Measurements from ENCODE around the gene FEN1. TPM values are rescaled to one million over a fixed set of nuclear protein-coding genes. Genes with fewer than 3 reads are reported as not detected.

The FEN1 gene
- polyA plus RNA-seq, 3 donors: 30.6 to 49.0 (median 45.8) TPM

Other genes starting within 250 kb of the FEN1 start
- gene SYT7, start 211.8 kb upstream of the FEN1 start, polyA plus RNA-seq (ENCODE audit: insufficient read length in 3 of 3): 10 to 100 TPM in 1 of 3 donors, 1 to 10 TPM in 2; 4.2 to 10.3 (median 4.8) TPM
- 1 to 10 TPM; 3.2 to 4.6 (median 4.4) TPM for gene DAGLA, start 112.5 kb upstream of the FEN1 start, polyA plus RNA-seq (ENCODE audit: insufficient read length in 3 of 3)
- gene MYRF, start 40.3 kb upstream of the FEN1 start, polyA plus RNA-seq (ENCODE audit: insufficient read length in 3 of 3): 10 to 100 TPM; 21.7 to 27.8 (median 23.4) TPM
- 100 to 1,000 TPM; 152 to 191 (median 165) TPM for gene TMEM258, start 312 bp upstream of the FEN1 start, polyA plus RNA-seq (ENCODE audit: insufficient read length in 3 of 3)
- 10 to 100 TPM; 52.2 to 54.9 (median 54.7) TPM for gene FADS1, start 24.1 kb downstream of the FEN1 start, polyA plus RNA-seq (ENCODE audit: insufficient read length in 3 of 3)
- gene FADS2, start 35.4 kb downstream of the FEN1 start, polyA plus RNA-seq (ENCODE audit: insufficient read length in 3 of 3): 100 to 1,000 TPM in 2 of 3 donors, 10 to 100 TPM in 1; 95.4 to 118 (median 113) TPM
- 10 to 100 TPM; 13.0 to 22.9 (median 18.4) TPM for gene FADS3, start 98.6 kb downstream of the FEN1 start, polyA plus RNA-seq (ENCODE audit: insufficient read length in 3 of 3)
- 10 to 100 TPM; 18.0 to 24.4 (median 22.6) TPM for gene RAB3IL1, start 124.7 kb downstream of the FEN1 start, polyA plus RNA-seq (ENCODE audit: insufficient read length in 3 of 3)
- gene BEST1, start 157.4 kb downstream of the FEN1 start, polyA plus RNA-seq (ENCODE audit: insufficient read length in 3 of 3): 1 to 10 TPM; 3.5 to 5.1 (median 4.6) TPM
- 1,000 to 10,000 TPM; 2,175 to 2,380 (median 2,187) TPM for gene FTH1, start 174.7 kb downstream of the FEN1 start, polyA plus RNA-seq (ENCODE audit: insufficient read length in 3 of 3)

Measured in renal cortex interstitium (tissue), 3 donors.